GM19372 (cell line): ENCODE data around the gene PIM3.

ENCODE experiments used
- ATAC-seq: cut with Tn5 transposase; IDR thresholded peaks from one replicate; pipeline ENCODE4 v1.9.1; 2021; ENCODE audit warnings: mild to moderate bottlenecking, low read depth, moderate library complexity; ENCODE audit not compliant: unreplicated experiment

PIM3 gene

GRCh38 chr22:49965091-49966040, 4.8 kb downstream of the PIM3 start:
- no peak for ATAC-seq

GRCh38 chr22:49966041-49966773, 5.6 kb downstream of the PIM3 start:
- ATAC-seq = no peak

- ATAC-seq = no peak
Observed at GRCh38 chr22:49966774-49967705, 6.5 kb downstream of the PIM3 start.

GRCh38 chr22:49967706-49968208, 7.2 kb downstream of the PIM3 start:
- no peak for ATAC-seq

GRCh38 chr22:49968313-49968830, 7.8 kb downstream of the PIM3 start:
- no peak for ATAC-seq

GRCh38 chr22:49968831-49969661, 8.5 kb downstream of the PIM3 start:
- ATAC-seq = no peak

GRCh38 chr22:49969751-49970527, 9.4 kb downstream of the PIM3 start:
- ATAC-seq = no peak

GRCh38 chr22:49970528-49971231, 10.1 kb downstream of the PIM3 start:
- peak; percentile 71 for ATAC-seq

- peak; percentile 33 for ATAC-seq
Observed at GRCh38 chr22:49971232-49972162, 10.9 kb downstream of the PIM3 start.

GRCh38 chr22:49972163-49973017, 11.8 kb downstream of the PIM3 start:
- no peak for ATAC-seq

GRCh38 chr22:49973018-49973961, 12.7 kb downstream of the PIM3 start:
- ATAC-seq = no peak

- ATAC-seq = peak; percentile 37
Observed at GRCh38 chr22:49975543-49976389, 15.2 kb downstream of the PIM3 start.

- ATAC-seq = peak; percentile 41
Observed at GRCh38 chr22:49976439-49977175, 16.0 kb downstream of the PIM3 start.
